Measurements from ENCODE around the gene STK11.

DNA sequence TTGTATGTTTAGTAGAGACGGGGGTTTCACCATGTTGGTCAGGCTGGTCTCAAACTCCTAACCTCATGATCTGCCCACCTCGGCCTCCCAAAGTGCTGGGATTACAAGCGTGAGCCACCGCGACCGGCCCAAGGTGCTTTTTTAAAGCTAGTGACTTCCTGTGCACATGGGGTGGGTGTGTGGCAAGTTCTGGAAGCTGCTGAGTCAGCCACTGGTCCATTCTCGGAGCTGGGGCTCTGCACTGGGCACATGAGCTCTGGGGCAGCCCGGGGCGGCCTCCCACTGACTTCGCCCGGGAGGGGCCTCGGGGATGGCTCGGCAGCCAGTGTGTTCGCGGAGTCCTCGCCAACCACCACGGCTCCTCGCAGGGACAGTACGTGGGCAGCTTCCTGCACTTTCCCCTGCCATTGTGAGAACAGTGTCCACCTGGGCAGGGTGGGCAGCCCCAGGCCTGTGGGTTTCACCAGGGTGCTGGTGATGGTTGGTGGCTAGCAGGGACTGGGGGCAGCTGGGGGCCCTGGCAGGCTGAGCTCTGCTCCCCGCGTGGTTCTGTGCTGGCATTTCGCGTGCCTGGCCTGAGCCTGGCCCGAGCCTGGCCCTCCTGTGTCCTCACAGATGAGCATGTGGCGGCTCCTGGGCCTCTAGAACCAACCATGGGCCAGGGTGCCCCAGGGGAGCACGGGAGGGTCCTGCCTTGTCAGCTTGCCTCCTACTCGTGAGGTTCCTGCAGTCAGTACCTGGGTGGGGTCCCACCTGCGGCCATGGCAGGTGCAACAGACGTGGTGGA is 20.1 kb downstream of the STK11 start:
- TF ChIP-seq EP300 (IDR thresholded peaks at IDR 0.05) (no peak), POLR2AphosphoS5 (IDR thresholded peaks at IDR 0.05) (no peak), POLR2A (IDR thresholded peaks at IDR 0.05; ENCODE audit: low read depth) (no peak)
- TF ChIP-seq, protein P1, sequence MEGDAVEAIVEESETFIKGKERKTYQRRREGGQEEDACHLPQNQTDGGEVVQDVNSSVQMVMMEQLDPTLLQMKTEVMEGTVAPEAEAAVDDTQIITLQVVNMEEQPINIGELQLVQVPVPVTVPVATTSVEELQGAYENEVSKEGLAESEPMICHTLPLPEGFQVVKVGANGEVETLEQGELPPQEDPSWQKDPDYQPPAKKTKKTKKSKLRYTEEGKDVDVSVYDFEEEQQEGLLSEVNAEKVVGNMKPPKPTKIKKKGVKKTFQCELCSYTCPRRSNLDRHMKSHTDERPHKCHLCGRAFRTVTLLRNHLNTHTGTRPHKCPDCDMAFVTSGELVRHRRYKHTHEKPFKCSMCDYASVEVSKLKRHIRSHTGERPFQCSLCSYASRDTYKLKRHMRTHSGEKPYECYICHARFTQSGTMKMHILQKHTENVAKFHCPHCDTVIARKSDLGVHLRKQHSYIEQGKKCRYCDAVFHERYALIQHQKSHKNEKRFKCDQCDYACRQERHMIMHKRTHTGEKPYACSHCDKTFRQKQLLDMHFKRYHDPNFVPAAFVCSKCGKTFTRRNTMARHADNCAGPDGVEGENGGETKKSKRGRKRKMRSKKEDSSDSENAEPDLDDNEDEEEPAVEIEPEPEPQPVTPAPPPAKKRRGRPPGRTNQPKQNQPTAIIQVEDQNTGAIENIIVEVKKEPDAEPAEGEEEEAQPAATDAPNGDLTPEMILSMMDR (IDR thresholded peaks at IDR 0.05), result no peak
